K562 (cell line): ENCODE data around the gene AAK1. TPM values are rescaled to one million over a fixed set of nuclear protein-coding genes. Genes with fewer than 3 reads are reported as not detected.

Experiments used
- ATAC-seq: fragments of 200-7000 bp; cut with Tn5 transposase; 3 replicates; pipeline ENCODE4 v1.9.1; 2020; ENCODE audit warnings: moderate library complexity
- BruUV-seq: library from RNA; stranded (reverse); fragments of 400-500 nt; replicated peaks from 2 replicates; lab custom pipeline; 2021; lab: Mats Ljungman, UMichigan
- CTCF ChIA-PET: fragments of 300-600 bp; formaldehyde crosslinking; extraction: SDS; loops from one replicate; lab custom pipeline; 2021; ENCODE audit warnings: low intra/inter-chr PET ratio; lab: Yijun Ruan, JAX
- POLR2A ChIA-PET: fragments of 300-600, 350-650 bp; sonication (Branson Sonifier 250); formaldehyde crosslinking; extraction: SDS; loops from one replicate; lab custom pipeline; 2021; ENCODE audit warnings: antibody characterized with exemption, inconsistent platforms; lab: Yijun Ruan, JAX
- DNase-seq, 4 experiments: peaks; one replicate each; pipeline versions ENCODE4 v3.0.0 to v3.0.0-alpha.2; 2011 to 2018; ENCODE audit warnings: low spot score in 3 of 4, mixed read lengths in 3 of 4; ENCODE audit errors: extremely low read depth in 1 of 4
- FAIRE-seq: peaks from 2 replicates; lab custom pipeline; 2011; peaks lifted over from hg19 to GRCh38; lab: Jason Lieb, UNC
- H2AFZ ChIP-seq: 2 replicates; pipeline ENCODE4 v1.6.0; 2011; ENCODE audit warnings: low read depth, low read length, control low read depth, inconsistent platforms
- H3K27ac ChIP-seq: fragments of 200-600 bp; 3 replicates; pipeline ENCODE4 v1.8.0; 2011; ENCODE audit warnings: low read depth, mild to moderate bottlenecking, control low read depth, inconsistent platforms, low read length, moderate library complexity, mixed read lengths; ENCODE audit errors: extremely low read depth
- H3K27me3 ChIP-seq, 2 experiments: fragments of 300-600 bp in 1 of 2; 2 replicates in 1 of 2; 3 replicates in 1 of 2; pipeline versions ENCODE4 v1.6.0 to v1.8.0; 2011; ENCODE audit warnings: inconsistent platforms in 2 of 2, low read length in 2 of 2, mild to moderate bottlenecking in 1 of 2, mixed read lengths in 1 of 2, moderate library complexity in 1 of 2; ENCODE audit not compliant: control insufficient read depth in 2 of 2, insufficient read depth in 2 of 2
- H3K36me3 ChIP-seq: fragments of 300-600 bp; 3 replicates; pipeline ENCODE4 v1.8.0; 2011; ENCODE audit warnings: mild to moderate bottlenecking, low read length, inconsistent platforms; ENCODE audit not compliant: control insufficient read depth, insufficient read depth
- H3K4me1 ChIP-seq, 2 experiments: fragments of 200-600 bp in 1 of 2; replicated peaks in 1 of 2; 2 replicates in 1 of 2; 3 replicates in 1 of 2; pipeline versions ENCODE4 v1.5.1 to v1.8.0; 2011; ENCODE audit warnings: inconsistent platforms in 2 of 2, low read length in 2 of 2, mild to moderate bottlenecking in 1 of 2, mixed read lengths in 1 of 2, moderate library complexity in 1 of 2; ENCODE audit not compliant: control insufficient read depth in 2 of 2, insufficient read depth in 2 of 2
- H3K4me2 ChIP-seq: 2 replicates; pipeline ENCODE4 v1.6.1; 2011; ENCODE audit warnings: low read length, control low read depth, inconsistent platforms, mixed read lengths; ENCODE audit not compliant: insufficient read depth
- H3K4me3 ChIP-seq: fragments of 200-600 bp; sonication (generic), shearing (Covaris generic); 2 replicates; pipeline ENCODE4 v1.5.1; 2016; ENCODE audit warnings: control low read depth, inconsistent platforms
- H3K79me2 ChIP-seq: fragments of 200-600 bp; 3 replicates; pipeline ENCODE4 v1.8.0; 2011; ENCODE audit warnings: low read length, inconsistent platforms; ENCODE audit not compliant: control insufficient read depth, insufficient read depth
- H3K9ac ChIP-seq, 2 experiments: 2 replicates each; pipeline versions ENCODE4 v1.6.0 to v1.6.1; 2011; ENCODE audit warnings: low read depth in 2 of 2, low read length in 2 of 2, control low read depth in 1 of 2, inconsistent platforms in 1 of 2, mild to moderate bottlenecking in 1 of 2, mixed read lengths in 1 of 2; ENCODE audit not compliant: insufficient read depth in 1 of 2
- H3K9me1 ChIP-seq: one replicate; pipeline ENCODE4 v1.6.0; 2011; ENCODE audit warnings: inconsistent platforms, mild to moderate bottlenecking, low read length, moderate library complexity; ENCODE audit not compliant: control insufficient read depth, insufficient read depth
- H3K9me3 ChIP-seq: replicated peaks from 2 replicates; pipeline ENCODE4 v1.5.1; 2011; ENCODE audit warnings: low read depth, low read length, inconsistent platforms; ENCODE audit not compliant: control insufficient read depth, insufficient read depth
- H4K20me1 ChIP-seq: replicated peaks from 2 replicates; pipeline ENCODE4 v1.6.1; 2011; ENCODE audit warnings: low read length, inconsistent platforms, mixed read lengths; ENCODE audit not compliant: control insufficient read depth, insufficient read depth
- HLTF ChIP-seq: fragments of 450-650 bp; IDR thresholded peaks from 2 replicates; pipeline ENCODE4 v1.6.1; 2016
- JUND ChIP-seq, 2 experiments: IDR thresholded peaks; 2 replicates in 1 of 2; 3 replicates in 1 of 2; pipeline ENCODE4 v1.6.1; 2011; ENCODE audit warnings: borderline replicate concordance in 2 of 2, low read depth in 2 of 2, low read length in 2 of 2, improper control_type of control experiment in 1 of 2, missing biosample characterization in 1 of 2, missing genetic modification characterization in 1 of 2, missing genetic modification reagents in 1 of 2
- PRMT5 ChIP-seq: sonication (generic); formaldehyde crosslinking; IDR thresholded peaks from 2 replicates; pipeline ENCODE4 v1.5.0; 2020; ENCODE audit warnings: missing genetic modification reagents
- SAFB ChIP-seq: fragments of 200-400 bp; formaldehyde crosslinking; IDR thresholded peaks from 2 replicates; pipeline ENCODE4 v1.6.1; 2017; ENCODE audit warnings: low read depth, low read length, borderline replicate concordance
- SRSF1 ChIP-seq: fragments of 200-400 bp; formaldehyde crosslinking; IDR thresholded peaks from 2 replicates; pipeline ENCODE4 v1.6.1; 2017; ENCODE audit warnings: mild to moderate bottlenecking, low read depth, low read length, moderate library complexity
- ZNF146 ChIP-seq: IDR thresholded peaks from one replicate; pipeline ENCODE4 v1.6.1; 2018; ENCODE audit warnings: missing compliant biosample characterization; ENCODE audit not compliant: unreplicated experiment
- ZNF224 ChIP-seq: sonication (generic); formaldehyde crosslinking; IDR thresholded peaks from 2 replicates; pipeline ENCODE4 v1.8.0; 2022; ENCODE audit warnings: mild to moderate bottlenecking, missing genetic modification reagents
- ZNF282 ChIP-seq: sonication (generic); formaldehyde crosslinking; IDR thresholded peaks from 2 replicates; pipeline ENCODE4 v1.8.1; 2023; ENCODE audit warnings: missing genetic modification reagents
- ZNF324 ChIP-seq: fragments of 250-450 bp; sonication (Bioruptor Pico); IDR thresholded peaks from 2 replicates; pipeline ENCODE4 v1.4.0; 2020; ENCODE audit warnings: mild to moderate bottlenecking
- WGBS: fragments of 100-300 bp; shearing (Covaris generic); methylation state at CpG from one replicate; pipeline ENCODE4 v1.1.6; 2016; ENCODE audit warnings: low coverage, mixed read lengths; ENCODE audit not compliant: insufficient coverage; ENCODE audit errors: missing lambda C conversion rate; 5-methylcytosine and 5-hydroxymethylcytosine counted together
- in situ Hi-C: fragments of 300-500 bp; cut with MboI; formaldehyde crosslinking; loops from 4 replicates; pipeline ENCODE4 v1.15.0; 2018; ENCODE audit warnings: inconsistent platforms, mixed read lengths
- intact Hi-C: fragments of 100-400 bp; cut with micrococcal nuclease; formaldehyde crosslinking; loops from 2 replicates; pipeline ENCODE4 v1.14.2; 2022
- polyA plus RNA-seq, 8 experiments: library from polyadenylated mRNA; depleted of rRNA in 4 of 8; stranded (reverse) in 5 of 8; unstranded in 3 of 8; fragments of >200 nt; fragmentation: Nextera tagmentation in 2 of 8; fragmentation: Illumina TruSeq in 1 of 8; extraction: Ambion mirVana in 2 of 8; extraction: Trizol in 1 of 8; gene quantifications; 2 replicates each; pipeline versions ENCODE4 v1.2.1 to v1.2.3, GENCODE V29; 2011 to 2014; ENCODE audit warnings: inconsistent platforms in 1 of 8, missing spikeins in 1 of 8
- total RNA-seq, 7 experiments: library from RNA; depleted of rRNA in 6 of 7; stranded (reverse); fragments of >200 nt in 6 of 7; fragmentation: Illumina TruSeq in 2 of 7; extraction: Trizol in 2 of 7; gene quantifications; 2 replicates each; pipeline versions ENCODE4 v1.2.1 to v1.2.3, GENCODE V29; 2011 to 2021; ENCODE audit warnings: low replicate concordance in 1 of 7
- TF ChIP-seq, protein P1 (sequence below): sonication (generic); formaldehyde crosslinking; IDR thresholded peaks from 2 replicates; pipeline ENCODE4 v1.8.1; 2023; ENCODE audit warnings: mild to moderate bottlenecking, missing genetic modification reagents
- TF ChIP-seq, protein P2 (sequence below), 2 experiments: fragments of 450-650 bp in 1 of 2; sonication (generic) in 1 of 2; formaldehyde crosslinking in 1 of 2; IDR thresholded peaks; 2 replicates each; pipeline versions ENCODE4 v1.7.1 to v1.9.0; 2016 to 2022; ENCODE audit warnings: inconsistent platforms in 1 of 2, mild to moderate bottlenecking in 1 of 2, missing genetic modification reagents in 1 of 2

Gene AAK1
- total and polyA plus RNA-seq, 9 of the 15 experiments (the other 6 are each of a cell fraction or from before 2014, with no cell fraction given) = 0.89 to 17.1 (median 6.0) TPM

DNA sequence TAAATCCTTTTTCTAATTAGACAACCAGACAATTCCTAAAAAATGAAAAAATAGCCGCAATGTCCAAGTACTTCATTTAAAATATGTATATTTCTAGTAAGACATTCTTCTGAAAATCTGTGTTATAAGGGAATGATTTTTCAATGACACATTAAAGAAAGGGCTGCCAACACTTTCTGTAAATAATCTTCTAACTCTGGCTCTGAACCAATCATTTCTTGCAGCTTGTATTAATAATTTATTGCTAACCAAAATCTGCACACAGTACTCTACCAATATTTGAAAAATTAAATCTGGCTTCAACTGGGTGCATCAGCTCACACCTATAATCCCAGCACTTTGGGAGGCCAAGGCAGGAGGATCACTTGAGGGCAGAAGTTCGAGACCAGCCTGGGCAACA lies 214.6 kb downstream of the AAK1 start (continued):
- TF ChIP-seq ZNF224 (CRISPR knock-in tag) (no peak), HLTF (no peak), ZNF146 (no peak), PRMT5 (CRISPR knock-in tag) (no peak)
- TF ChIP-seq, protein P1, sequence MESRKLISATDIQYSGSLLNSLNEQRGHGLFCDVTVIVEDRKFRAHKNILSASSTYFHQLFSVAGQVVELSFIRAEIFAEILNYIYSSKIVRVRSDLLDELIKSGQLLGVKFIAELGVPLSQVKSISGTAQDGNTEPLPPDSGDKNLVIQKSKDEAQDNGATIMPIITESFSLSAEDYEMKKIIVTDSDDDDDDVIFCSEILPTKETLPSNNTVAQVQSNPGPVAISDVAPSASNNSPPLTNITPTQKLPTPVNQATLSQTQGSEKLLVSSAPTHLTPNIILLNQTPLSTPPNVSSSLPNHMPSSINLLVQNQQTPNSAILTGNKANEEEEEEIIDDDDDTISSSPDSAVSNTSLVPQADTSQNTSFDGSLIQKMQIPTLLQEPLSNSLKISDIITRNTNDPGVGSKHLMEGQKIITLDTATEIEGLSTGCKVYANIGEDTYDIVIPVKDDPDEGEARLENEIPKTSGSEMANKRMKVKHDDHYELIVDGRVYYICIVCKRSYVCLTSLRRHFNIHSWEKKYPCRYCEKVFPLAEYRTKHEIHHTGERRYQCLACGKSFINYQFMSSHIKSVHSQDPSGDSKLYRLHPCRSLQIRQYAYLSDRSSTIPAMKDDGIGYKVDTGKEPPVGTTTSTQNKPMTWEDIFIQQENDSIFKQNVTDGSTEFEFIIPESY = no peak

DNA sequence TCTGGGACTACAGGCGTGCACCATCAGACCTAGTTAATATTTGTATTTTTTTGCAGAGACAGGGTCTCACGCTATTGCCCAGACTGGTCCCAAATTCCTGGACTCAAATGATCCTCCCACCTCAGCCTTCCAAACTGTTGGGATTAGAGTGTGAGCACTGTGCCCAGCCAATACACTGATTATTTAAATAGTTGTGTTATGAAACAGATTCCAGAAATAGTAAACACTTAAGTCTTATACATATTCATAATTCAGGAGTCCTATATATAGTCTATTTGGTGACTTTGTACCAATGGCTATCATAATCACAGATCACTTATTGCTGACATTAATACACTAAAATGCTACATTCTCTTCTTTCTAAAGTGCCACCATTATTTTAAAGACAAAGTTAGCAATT lies 219.1 kb downstream of the AAK1 start:
- H4K20me1 ChIP-seq = no peaks in the 10 kb centered on the region
- ChIA-PET POLR2A (interaction anchor here (1.0 kb wide), 1 partner anchor 16 kb away, joined by 4 read pairs; no protein-coding TSS in a partner anchor), CTCF (no interaction called here)
- no peak overlapping the region for H2AFZ ChIP-seq
- no peak for DNase-seq
- no peak for ATAC-seq
- H3K79me2 ChIP-seq = no peaks in the 10 kb centered on the region
- no peak overlapping the region for H3K4me2 ChIP-seq
- in situ Hi-C loops (no loop called here), intact Hi-C loops (no loop called here)
- H3K27me3 ChIP-seq = no peaks in the 10 kb centered on the region
- no peak overlapping the region for H3K4me3 ChIP-seq
- H3K9me1 ChIP-seq = no peaks in the 10 kb centered on the region
- no peak for FAIRE-seq
- peaks cover 17% of the 10 kb centered on the region; the same call in 1 of the 3 replicates for H3K36me3 ChIP-seq
- 87% methylated on average over 2 of the region's 2 CpGs for WGBS
- no TSS peak for BruUV-seq
- H3K9me3 ChIP-seq = no peaks in the 10 kb centered on the region
- H3K4me1 ChIP-seq = no peaks in the 10 kb centered on the region
- no peak overlapping the region for H3K9ac ChIP-seq
- H3K27ac ChIP-seq = no peak overlapping the region
- TF ChIP-seq SRSF1 (no peak), JUND (IDR thresholded peaks at IDR 0.05; ENCODE audit: borderline replicate concordance, low read depth, low read length) (no peak), JUND (tag; IDR thresholded peaks at IDR 0.05; ENCODE audit: borderline replicate concordance, low read depth, low read length) (no peak), SAFB (no peak), ZNF324 (CRISPR knock-in tag) (no peak), ZNF282 (CRISPR knock-in tag) (no peak)
- TF ChIP-seq, protein P2, sequence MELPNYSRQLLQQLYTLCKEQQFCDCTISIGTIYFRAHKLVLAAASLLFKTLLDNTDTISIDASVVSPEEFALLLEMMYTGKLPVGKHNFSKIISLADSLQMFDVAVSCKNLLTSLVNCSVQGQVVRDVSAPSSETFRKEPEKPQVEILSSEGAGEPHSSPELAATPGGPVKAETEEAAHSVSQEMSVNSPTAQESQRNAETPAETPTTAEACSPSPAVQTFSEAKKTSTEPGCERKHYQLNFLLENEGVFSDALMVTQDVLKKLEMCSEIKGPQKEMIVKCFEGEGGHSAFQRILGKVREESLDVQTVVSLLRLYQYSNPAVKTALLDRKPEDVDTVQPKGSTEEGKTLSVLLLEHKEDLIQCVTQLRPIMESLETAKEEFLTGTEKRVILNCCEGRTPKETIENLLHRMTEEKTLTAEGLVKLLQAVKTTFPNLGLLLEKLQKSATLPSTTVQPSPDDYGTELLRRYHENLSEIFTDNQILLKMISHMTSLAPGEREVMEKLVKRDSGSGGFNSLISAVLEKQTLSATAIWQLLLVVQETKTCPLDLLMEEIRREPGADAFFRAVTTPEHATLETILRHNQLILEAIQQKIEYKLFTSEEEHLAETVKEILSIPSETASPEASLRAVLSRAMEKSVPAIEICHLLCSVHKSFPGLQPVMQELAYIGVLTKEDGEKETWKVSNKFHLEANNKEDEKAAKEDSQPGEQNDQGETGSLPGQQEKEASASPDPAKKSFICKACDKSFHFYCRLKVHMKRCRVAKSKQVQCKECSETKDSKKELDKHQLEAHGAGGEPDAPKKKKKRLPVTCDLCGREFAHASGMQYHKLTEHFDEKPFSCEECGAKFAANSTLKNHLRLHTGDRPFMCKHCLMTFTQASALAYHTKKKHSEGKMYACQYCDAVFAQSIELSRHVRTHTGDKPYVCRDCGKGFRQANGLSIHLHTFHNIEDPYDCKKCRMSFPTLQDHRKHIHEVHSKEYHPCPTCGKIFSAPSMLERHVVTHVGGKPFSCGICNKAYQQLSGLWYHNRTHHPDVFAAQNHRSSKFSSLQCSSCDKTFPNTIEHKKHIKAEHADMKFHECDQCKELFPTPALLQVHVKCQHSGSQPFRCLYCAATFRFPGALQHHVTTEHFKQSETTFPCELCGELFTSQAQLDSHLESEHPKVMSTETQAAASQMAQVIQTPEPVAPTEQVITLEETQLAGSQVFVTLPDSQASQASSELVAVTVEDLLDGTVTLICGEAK (IDR thresholded peaks at IDR 0.05) = no peak
- TF ChIP-seq, protein P2 (CRISPR knock-in tag; IDR thresholded peaks at IDR 0.05) = no peak
